HFF-Myc (cell line): ENCODE measurements around the gene CYP4A22.
"Not testable (repeated sequence)": the region's sequence is repeated elsewhere in the genome, so short reads cannot be mapped to it uniquely, and the experiment has no call there.

ENCODE experiments used
- DNase-seq: peaks from one replicate; pipeline ENCODE4 v3.0.0-alpha.2; 2011; ENCODE audit warnings: low read depth; ENCODE audit errors: extremely low read depth
- H3K4me3 ChIP-seq: replicated peaks from 2 replicates; pipeline ENCODE4 v1.5.1; 2011; ENCODE audit warnings: low read depth, mild to moderate bottlenecking, control low read depth, low read length
- TF ChIP-seq, protein P1 (sequence below): IDR thresholded peaks from 2 replicates; pipeline ENCODE4 v1.5.1; 2012; ENCODE audit warnings: mild to moderate bottlenecking, low read depth, low read length, control low read depth; ENCODE audit errors: missing control alignments

CYP4A22 gene

DNA sequence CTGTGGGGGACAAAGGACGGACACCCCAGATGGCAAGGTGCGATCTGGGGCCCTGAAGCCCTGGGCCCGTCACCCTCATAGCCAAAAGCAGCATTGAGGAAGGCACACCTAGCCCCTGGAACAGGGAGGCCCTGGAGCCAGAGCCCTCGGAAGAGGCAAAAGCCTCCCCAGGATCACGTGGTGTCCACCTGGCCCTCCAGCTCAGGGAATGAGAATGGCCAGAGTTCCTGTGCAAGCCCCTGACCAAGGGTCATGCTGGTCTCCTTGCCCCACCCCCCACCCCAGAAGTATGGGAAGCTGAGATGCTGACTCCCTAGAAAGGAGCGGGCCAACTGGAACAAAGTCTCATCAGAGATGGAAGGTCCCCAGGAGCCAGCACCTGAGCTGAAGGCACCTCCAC lies 53.6 kb downstream of the CYP4A22 start:
- no peak overlapping the region for H3K4me3 ChIP-seq
- TF ChIP-seq, protein P1, sequence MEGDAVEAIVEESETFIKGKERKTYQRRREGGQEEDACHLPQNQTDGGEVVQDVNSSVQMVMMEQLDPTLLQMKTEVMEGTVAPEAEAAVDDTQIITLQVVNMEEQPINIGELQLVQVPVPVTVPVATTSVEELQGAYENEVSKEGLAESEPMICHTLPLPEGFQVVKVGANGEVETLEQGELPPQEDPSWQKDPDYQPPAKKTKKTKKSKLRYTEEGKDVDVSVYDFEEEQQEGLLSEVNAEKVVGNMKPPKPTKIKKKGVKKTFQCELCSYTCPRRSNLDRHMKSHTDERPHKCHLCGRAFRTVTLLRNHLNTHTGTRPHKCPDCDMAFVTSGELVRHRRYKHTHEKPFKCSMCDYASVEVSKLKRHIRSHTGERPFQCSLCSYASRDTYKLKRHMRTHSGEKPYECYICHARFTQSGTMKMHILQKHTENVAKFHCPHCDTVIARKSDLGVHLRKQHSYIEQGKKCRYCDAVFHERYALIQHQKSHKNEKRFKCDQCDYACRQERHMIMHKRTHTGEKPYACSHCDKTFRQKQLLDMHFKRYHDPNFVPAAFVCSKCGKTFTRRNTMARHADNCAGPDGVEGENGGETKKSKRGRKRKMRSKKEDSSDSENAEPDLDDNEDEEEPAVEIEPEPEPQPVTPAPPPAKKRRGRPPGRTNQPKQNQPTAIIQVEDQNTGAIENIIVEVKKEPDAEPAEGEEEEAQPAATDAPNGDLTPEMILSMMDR, result no peak
- DNase-seq, result no peak

DNA sequence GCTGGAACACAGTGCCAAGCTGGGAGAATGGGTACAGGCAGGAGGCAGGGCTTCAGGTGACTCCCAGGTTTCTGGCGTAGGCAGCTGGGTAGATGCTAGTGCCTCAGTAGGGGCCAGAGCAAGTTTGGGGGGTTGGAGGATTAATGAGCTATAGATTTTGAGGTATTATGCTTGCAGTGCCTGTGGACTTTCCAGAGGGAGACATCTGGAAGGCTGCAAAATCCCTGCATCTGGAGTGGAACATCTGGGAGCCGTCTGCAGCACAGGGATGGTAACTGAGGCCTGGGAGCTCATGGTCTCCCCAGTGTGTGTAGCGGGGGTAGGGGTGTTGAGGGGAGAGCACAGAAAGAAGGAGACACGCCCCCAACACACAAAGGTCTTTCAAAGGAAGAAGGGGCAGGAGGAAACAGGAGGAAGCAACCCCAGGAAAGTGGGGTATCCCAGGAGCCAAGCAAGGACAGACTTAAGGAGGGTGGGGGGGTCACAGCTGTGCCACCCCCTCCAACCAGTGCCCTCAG lies 54.8 kb downstream of the CYP4A22 start:
- TF ChIP-seq, protein P1, result no peak
- DNase-seq, result no peak
- no peak overlapping the region for H3K4me3 ChIP-seq

GRCh38 chr1:47192458-47193384 lies 55.5 kb downstream of the CYP4A22 start:
- H3K4me3 ChIP-seq, result no peak overlapping the region
- TF ChIP-seq, protein P1, result peak; percentile 99
- peak; percentile 41 for DNase-seq

GRCh38 chr1:47193496-47193895 lies 56.3 kb downstream of the CYP4A22 start:
- H3K4me3 ChIP-seq, DNase-seq: not testable (repeated sequence)

DNA sequence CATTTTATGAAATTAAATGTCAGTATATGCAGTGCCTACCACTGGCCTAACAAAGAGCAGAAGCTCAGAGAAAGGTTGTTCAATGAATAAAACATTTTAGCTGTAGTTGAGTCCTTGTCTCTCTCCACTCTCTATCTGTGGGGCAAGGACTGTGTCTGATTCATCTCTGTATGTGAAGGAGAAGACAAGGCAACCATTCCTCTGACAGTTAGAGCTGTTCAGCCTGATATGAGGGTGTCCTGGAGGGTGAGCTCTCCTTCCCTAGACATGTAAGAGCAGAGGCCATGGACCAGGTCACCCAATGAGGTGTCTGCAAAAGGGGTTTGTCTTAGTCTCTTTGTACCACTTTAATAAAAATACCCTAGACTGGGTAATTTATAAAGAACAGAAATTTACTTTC lies 57.1 kb downstream of the CYP4A22 start:
- no peak for DNase-seq
- TF ChIP-seq, protein P1, result no peak

DNA sequence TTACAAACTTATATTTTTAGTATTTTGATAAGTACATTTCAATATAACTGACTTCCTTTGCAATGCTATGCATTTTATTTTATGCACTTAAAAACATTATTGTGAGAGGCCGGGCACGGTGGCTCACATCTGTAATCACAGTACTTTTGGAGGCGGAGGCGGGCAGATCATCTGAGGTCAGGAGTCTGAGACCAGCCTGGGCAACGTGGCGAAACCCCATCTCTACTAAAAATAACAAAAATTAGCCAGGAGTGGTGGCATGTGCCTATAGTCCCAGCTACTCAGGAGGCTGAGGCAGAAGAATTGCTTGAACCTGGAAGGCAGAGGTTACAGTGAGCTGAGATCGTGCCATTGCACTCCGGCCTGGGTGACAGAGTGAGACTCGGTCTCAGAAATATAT lies 58.7 kb downstream of the CYP4A22 start:
- H3K4me3 ChIP-seq, DNase-seq: not testable (repeated sequence)

More for the DNA sequence above, 57.1 kb downstream of the CYP4A22 start:
- no peak overlapping the region for H3K4me3 ChIP-seq

DNA sequence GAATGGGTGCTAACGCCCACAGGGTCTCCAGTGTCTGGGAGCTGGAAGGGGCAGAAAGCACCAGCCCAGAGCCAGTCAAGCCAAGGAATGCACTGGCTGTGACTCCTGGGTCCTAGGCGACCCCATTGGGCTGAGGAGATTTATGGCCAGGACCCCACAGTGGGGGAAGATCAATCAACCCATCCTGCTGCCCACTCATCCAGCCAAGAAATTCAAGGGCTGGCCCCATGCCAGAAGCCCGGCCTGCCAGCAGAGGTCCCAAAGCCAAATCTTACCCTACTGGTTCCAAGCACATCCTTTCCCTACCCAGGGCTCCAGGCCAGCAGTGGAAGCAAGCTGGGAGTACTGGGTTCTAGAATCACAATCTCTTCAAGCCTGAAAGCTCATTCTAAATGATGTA lies 59.4 kb downstream of the CYP4A22 start:
- H3K4me3 ChIP-seq, result no peak overlapping the region
- TF ChIP-seq, protein P1, result no peak
- DNase-seq, result no peak

DNA sequence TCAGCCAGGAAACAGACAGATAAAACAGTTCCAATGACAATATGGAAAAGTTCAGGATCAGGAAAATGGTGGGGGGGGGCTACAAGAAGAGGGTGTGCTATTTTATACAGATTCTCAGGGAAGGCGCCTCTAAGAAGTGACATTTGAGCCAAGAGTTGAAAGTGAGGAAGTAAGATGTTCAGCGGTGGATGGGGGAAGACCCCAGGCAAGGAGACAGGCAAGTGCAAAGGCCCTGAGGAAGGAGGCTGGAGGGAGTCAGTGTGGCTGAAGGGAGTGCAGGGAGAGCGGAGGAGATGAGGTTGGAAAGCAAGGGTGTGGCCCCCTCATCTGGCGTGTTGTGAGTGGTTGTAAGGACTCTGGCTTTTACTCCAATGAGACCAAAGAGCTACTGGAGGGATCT lies 61.0 kb downstream of the CYP4A22 start:
- no peak for DNase-seq
- H3K4me3 ChIP-seq, result no peak overlapping the region
- TF ChIP-seq, protein P1, result no peak
